B cell (primary cell): ENCODE measurements around the gene NELL1. TPM values are rescaled to one million over a fixed set of nuclear protein-coding genes. Genes with fewer than 3 reads are reported as not detected.

Experiments
- ATAC-seq: fragments of 200-7000 bp; cut with Tn5 transposase; one replicate; pipeline ENCODE4 v1.10.0; 2021; ENCODE audit warnings: low read depth, mild to moderate bottlenecking, moderate number of reproducible peaks, moderate library complexity
- CTCF ChIA-PET: fragments of 350-600 bp; sonication (Branson Sonifier 250); formaldehyde crosslinking; loops from one replicate; lab custom pipeline; 2021; ENCODE audit warnings: antibody characterized with exemption, inconsistent platforms; lab: Charles Lee
- POLR2A ChIA-PET: fragments of 350-600 bp; sonication (Branson Sonifier 250); formaldehyde crosslinking; loops from one replicate; lab custom pipeline; 2021; ENCODE audit warnings: antibody characterized with exemption; lab: Charles Lee
- DNase-seq: peaks from one replicate; pipeline ENCODE4 v3.0.0; 2013
- H2AFZ ChIP-seq: 2 replicates; pipeline ENCODE4 v1.6.1; 2012; ENCODE audit warnings: mild to moderate bottlenecking, low read depth, low read length; ENCODE audit not compliant: insufficient read depth, poor library complexity, severe bottlenecking
- H3K27ac ChIP-seq, 2 donors: 1 replicate in 1 of 2; 2 replicates in 1 of 2; pipeline ENCODE4 v1.5.1; 2012 to 2013; ENCODE audit warnings: low read length in 2 of 2, mild to moderate bottlenecking in 2 of 2, moderate library complexity in 1 of 2
- H3K27me3 ChIP-seq, 4 experiments: fragments of 200-600 bp in 1 of 4; sonication (generic) in 1 of 4; replicated peaks in 1 of 4; 1 replicate in 2 of 4; 2 replicates in 2 of 4; pipeline versions ENCODE4 v1.6.1 to v1.7.0; 2013 to 2016; ENCODE audit warnings: low read length in 3 of 4, mild to moderate bottlenecking in 2 of 4, mixed read lengths in 1 of 4, moderate library complexity in 1 of 4; ENCODE audit not compliant: insufficient read depth in 4 of 4, control insufficient read depth in 3 of 4; ENCODE audit errors: control extremely low read depth in 1 of 4
- H3K36me3 ChIP-seq, 2 experiments: replicated peaks in 1 of 2; 1 replicate in 1 of 2; 2 replicates in 1 of 2; pipeline versions ENCODE4 v1.6.1 to v1.7.1; 2013; ENCODE audit warnings: low read length in 1 of 2; ENCODE audit not compliant: insufficient read depth in 2 of 2, control insufficient read depth in 1 of 2; ENCODE audit errors: control extremely low read depth in 1 of 2, extremely low read depth in 1 of 2
- H3K4me1 ChIP-seq, 2 donors: fragments of 200-600 bp in 1 of 2; sonication (generic) in 1 of 2; 1 replicate in 1 of 2; 2 replicates in 1 of 2; pipeline versions ENCODE4 v1.5.1 to v1.6.1; 2013 to 2017; ENCODE audit warnings: low read length in 2 of 2; ENCODE audit not compliant: control insufficient read depth in 2 of 2, insufficient read depth in 2 of 2
- H3K4me2 ChIP-seq: replicated peaks from 2 replicates; pipeline ENCODE3; 2012; ENCODE audit warnings: mild to moderate bottlenecking, low read depth, low read length; ENCODE audit not compliant: poor library complexity, severe bottlenecking
- H3K4me3 ChIP-seq, 5 experiments: fragments of 200-600 bp in 1 of 5; sonication (generic) in 1 of 5; 1 replicate in 3 of 5; 2 replicates in 2 of 5; pipeline versions ENCODE4 v1.5.1 to v1.7.0; 2011 to 2016; ENCODE audit warnings: low read length in 4 of 5, mild to moderate bottlenecking in 4 of 5, low read depth in 2 of 5, control low read depth in 1 of 5, moderate library complexity in 1 of 5; ENCODE audit not compliant: insufficient read depth in 1 of 5; ENCODE audit errors: control extremely low read depth in 1 of 5, extremely low read depth in 1 of 5
- H3K79me2 ChIP-seq: fragments of 200-600 bp; sonication (generic); one replicate; pipeline ENCODE4 v1.6.0; 2016; ENCODE audit warnings: low read length; ENCODE audit not compliant: control insufficient read depth, insufficient read depth
- H3K9ac ChIP-seq: fragments of 200-600 bp; sonication (generic); 2 replicates; pipeline ENCODE4 v1.6.1; 2017; ENCODE audit warnings: mild to moderate bottlenecking, low read length, moderate library complexity
- H3K9me3 ChIP-seq, 3 donors: one replicate each; pipeline versions ENCODE4 v1.6.1 to v1.7.1; 2013; ENCODE audit warnings: low read length in 2 of 3; ENCODE audit not compliant: control insufficient read depth in 2 of 3, insufficient read depth in 1 of 3; ENCODE audit errors: control extremely low read depth in 1 of 3
- H4K20me1 ChIP-seq: 2 replicates; pipeline ENCODE4 v1.6.0; 2012; ENCODE audit warnings: mild to moderate bottlenecking, low read length; ENCODE audit not compliant: insufficient read depth, control insufficient read depth, poor library complexity, severe bottlenecking
- H3K27ac Mint-ChIP-seq: one replicate; pipeline ENCODE4 v1.8.0; 2021; ENCODE audit warnings: mixed read lengths
- H3K27me3 Mint-ChIP-seq: one replicate; pipeline ENCODE4 v1.8.0; 2021; ENCODE audit warnings: mixed read lengths
- H3K4me1 Mint-ChIP-seq: one replicate; pipeline ENCODE4 v1.8.0; 2021; ENCODE audit warnings: mixed read lengths
- H3K4me3 Mint-ChIP-seq: one replicate; pipeline ENCODE4 v1.8.0; 2021; ENCODE audit warnings: mixed read lengths
- H3K9me3 Mint-ChIP-seq: one replicate; pipeline ENCODE4 v1.8.0; 2022; ENCODE audit warnings: mixed read lengths; ENCODE audit not compliant: insufficient read depth
- CTCF ChIP-seq: fragments of 200-600 bp; IDR thresholded peaks from one replicate; pipeline ENCODE4 v1.8.0; 2022; ENCODE audit warnings: antibody characterized with exemption, mild to moderate bottlenecking
- EZH2 ChIP-seq: IDR thresholded peaks from 2 replicates; pipeline ENCODE4 v1.6.1; 2012; ENCODE audit warnings: borderline replicate concordance, low read depth, mild to moderate bottlenecking, moderate library complexity, low read length; ENCODE audit not compliant: insufficient read depth, poor library complexity, severe bottlenecking
- WGBS: methylation state at CpG from one replicate; pipeline ENCODE4 v1.1.5; 2013; ENCODE audit warnings: missing lambda C conversion rate; ENCODE audit not compliant: insufficient coverage; 5-methylcytosine and 5-hydroxymethylcytosine counted together
- intact Hi-C: fragments of 100-400 bp; cut with micrococcal nuclease; formaldehyde crosslinking; loops from one replicate; pipeline ENCODE4 v1.10.0; 2022
- polyA plus RNA-seq: library from polyadenylated mRNA; depleted of rRNA; stranded (reverse); fragments of >200 nt; gene quantifications from 2 replicates; pipeline ENCODE4 v1.2.3, GENCODE V29; 2012
- total RNA-seq, 2 donors: library from RNA; stranded (reverse); fragments of 120-200 nt in 1 of 2; gene quantifications; 1 replicate in 1 of 2; 2 replicates in 1 of 2; pipeline versions ENCODE4 v1.2.3 to v1.2.4, GENCODE V29; 2013 to 2022

NELL1 gene
- total and polyA plus RNA-seq, 2 donors (not counting 1 experiment from before 2014, with no cell fraction given), result not detected

DNA sequence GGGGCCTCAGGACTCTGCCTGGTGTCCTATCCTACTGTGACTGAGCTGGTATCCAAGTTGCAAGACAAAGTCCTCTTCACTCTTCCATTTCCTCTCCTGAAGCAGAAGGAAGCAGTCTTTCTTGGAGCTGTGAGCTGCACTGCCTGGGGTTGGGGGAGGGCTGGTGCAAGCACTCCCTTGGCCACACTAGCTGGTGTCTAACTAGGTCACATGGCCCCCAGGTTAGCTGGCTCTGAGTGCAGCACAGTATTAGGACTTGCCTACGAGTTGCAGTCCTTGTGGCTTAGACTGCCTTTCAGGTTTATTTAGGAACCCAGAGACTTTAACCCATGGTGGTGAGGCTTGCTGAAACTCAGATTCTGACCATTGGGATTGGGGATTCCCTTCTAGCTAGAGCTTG is 138.9 kb downstream of the NELL1 start:
- H3K4me3 Mint-ChIP-seq, result no peak overlapping the region
- no peaks in the 10 kb centered on the region for H3K27me3 ChIP-seq
- H3K9ac ChIP-seq, result no peak overlapping the region
- no peak overlapping the region for H3K4me3 ChIP-seq
- H3K4me1 Mint-ChIP-seq, result no peaks in the 10 kb centered on the region
- TF ChIP-seq EZH2 (no peak), CTCF (no peak)
- no peak overlapping the region for H3K27ac ChIP-seq
- CTCF ChIA-PET, result no interaction called here
- DNase-seq, result no peak
- POLR2A ChIA-PET, result no interaction called here
- peaks cover 0 to 18% (median 1%) of the 10 kb centered on the region in 3 donors for H3K9me3 ChIP-seq
- no peaks in the 10 kb centered on the region for H3K27me3 Mint-ChIP-seq
- H3K79me2 ChIP-seq, result no peaks in the 10 kb centered on the region
- H3K27ac Mint-ChIP-seq, result no peak overlapping the region
- no peaks in the 10 kb centered on the region for H4K20me1 ChIP-seq
- WGBS, result 46% methylated on average over 1 of the region's 1 CpG
- no peak overlapping the region for H2AFZ ChIP-seq
- no peak overlapping the region for H3K4me2 ChIP-seq
- no peaks in the 10 kb centered on the region for H3K4me1 ChIP-seq
- ATAC-seq, result no peak
- peaks cover 14% of the 10 kb centered on the region for H3K9me3 Mint-ChIP-seq
- intact Hi-C loops, result no loop called here
- H3K36me3 ChIP-seq, result no peaks in the 10 kb centered on the region

DNA sequence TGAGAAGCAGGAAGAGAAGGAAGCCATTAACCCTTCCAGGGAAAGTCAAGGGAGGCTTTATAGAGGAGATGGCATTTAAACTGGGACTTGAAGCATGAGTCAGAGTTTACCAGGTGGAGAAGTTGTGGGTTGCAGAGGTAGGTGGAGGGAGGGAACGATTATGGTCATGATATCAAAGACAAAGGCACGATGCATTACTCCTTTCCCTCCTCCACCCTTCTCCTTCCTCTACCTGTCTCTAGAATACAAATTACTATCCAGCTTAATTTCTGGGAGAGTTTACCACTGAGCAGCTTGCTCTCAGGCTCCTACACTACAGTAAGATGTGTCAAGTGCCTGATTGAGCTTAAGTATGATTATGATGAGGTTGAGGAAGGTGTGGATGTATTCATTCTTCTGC is 151.7 kb downstream of the NELL1 start:
- ATAC-seq (no peak), DNase-seq (no peak)
- Mint-ChIP-seq H3K4me3 (no peak overlapping the region), H3K27me3 (no peaks in the 10 kb centered on the region), H3K27ac (no peak overlapping the region), H3K9me3 (peaks cover 10% of the 10 kb centered on the region), H3K4me1 (no peaks in the 10 kb centered on the region)
- intact Hi-C loops, result no loop called here
- Histone ChIP-seq H2AFZ (no peak overlapping the region), H3K79me2 (no peaks in the 10 kb centered on the region), H3K9ac (no peak overlapping the region), H3K9me3 (peaks cover 0 to 5% (median 0%) of the 10 kb centered on the region in 3 donors), H4K20me1 (no peaks in the 10 kb centered on the region), H3K36me3 (no peaks in the 10 kb centered on the region), H3K4me3 (no peak overlapping the region), H3K27ac (no peak overlapping the region), H3K4me2 (no peak overlapping the region), H3K4me1 (no peaks in the 10 kb centered on the region), H3K27me3 (no peaks in the 10 kb centered on the region)
- CTCF ChIA-PET, result no interaction called here
- WGBS, result no CpG with 5 or more reads among the region's 2 CpGs
- TF ChIP-seq EZH2 (no peak), CTCF (no peak)
- POLR2A ChIA-PET, result no interaction called here
